ENCODE data around the gene CCDC187. TPM values are rescaled to one million over a fixed set of nuclear protein-coding genes. Genes with fewer than 3 reads are reported as not detected.
A peak's percentile ranks its signal among the peaks of the same experiment; 100 is the strongest.

The CCDC187 gene
- total and polyA plus RNA-seq, 2 of the 13 experiments (the other 11 are each of a cell fraction or from before 2014, with no cell fraction given) = 0.03 to 0.13 TPM

DNA sequence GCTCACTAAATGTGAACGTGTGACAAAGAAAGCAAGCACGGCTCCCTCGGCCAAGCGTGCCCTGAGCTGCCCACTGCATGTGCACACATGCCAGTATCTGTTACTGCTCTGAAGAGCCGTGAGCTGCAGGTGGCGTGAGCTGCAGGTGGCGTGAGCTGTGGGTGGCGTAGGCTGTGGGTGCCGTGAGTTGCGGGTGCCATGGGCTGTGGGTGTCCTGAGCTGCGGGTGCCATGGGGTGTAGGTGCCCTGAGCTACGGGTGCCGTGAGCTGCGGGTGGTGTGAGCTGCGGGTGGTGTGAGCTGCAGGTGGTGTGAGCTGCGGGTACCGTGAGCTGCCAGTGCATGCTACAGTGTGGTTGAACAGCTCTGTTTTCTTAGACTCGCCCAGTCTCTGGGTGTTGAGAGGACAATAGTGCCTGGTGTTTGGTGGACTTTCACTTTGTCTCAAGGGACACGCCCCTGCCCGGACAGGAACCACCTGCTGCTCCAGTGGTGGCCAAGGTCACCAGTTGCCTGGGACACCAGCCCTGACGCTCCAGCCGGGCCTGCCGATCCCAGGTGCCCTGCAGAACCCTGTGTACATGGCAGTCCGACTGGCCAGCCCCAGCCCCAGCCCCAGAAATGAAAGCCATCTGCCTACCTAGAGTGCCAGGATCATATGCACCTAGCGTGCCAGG lies 6.7 kb downstream of the CCDC187 start (continued):
- TF ChIP-seq, protein P1, sequence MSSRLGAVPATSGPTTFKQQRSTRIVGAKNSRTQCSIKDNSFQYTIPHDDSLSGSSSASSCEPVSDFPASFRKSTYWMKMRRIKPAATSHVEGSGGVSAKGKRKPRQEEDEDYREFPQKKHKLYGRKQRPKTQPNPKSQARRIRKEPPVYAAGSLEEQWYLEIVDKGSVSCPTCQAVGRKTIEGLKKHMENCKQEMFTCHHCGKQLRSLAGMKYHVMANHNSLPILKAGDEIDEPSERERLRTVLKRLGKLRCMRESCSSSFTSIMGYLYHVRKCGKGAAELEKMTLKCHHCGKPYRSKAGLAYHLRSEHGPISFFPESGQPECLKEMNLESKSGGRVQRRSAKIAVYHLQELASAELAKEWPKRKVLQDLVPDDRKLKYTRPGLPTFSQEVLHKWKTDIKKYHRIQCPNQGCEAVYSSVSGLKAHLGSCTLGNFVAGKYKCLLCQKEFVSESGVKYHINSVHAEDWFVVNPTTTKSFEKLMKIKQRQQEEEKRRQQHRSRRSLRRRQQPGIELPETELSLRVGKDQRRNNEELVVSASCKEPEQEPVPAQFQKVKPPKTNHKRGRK (CRISPR knock-in tag; IDR thresholded peaks at IDR 0.05) = no peak
- TF ChIP-seq ZFP36L1 (CRISPR knock-in tag; IDR thresholded peaks at IDR 0.05) (no peak), KLF12 (CRISPR knock-in tag; IDR thresholded peaks at IDR 0.05; ENCODE audit: borderline replicate concordance) (0 out of 2 replicates have a peak, but pooled peaks have one; percentile 34), MTA3 (CRISPR knock-in tag; IDR thresholded peaks at IDR 0.05) (no peak), NFIC (IDR thresholded peaks at IDR 0.05; ENCODE audit: low read length) (no peak), FLYWCH1 (CRISPR knock-in tag; IDR thresholded peaks at IDR 0.05) (no peak), NBN (conservative IDR thresholded peaks at IDR 0.05) (no peak), CBX2 (IDR thresholded peaks at IDR 0.05; ENCODE audit: low read depth, low read length) (no peak), CBX2 (CRISPR knock-in tag; IDR thresholded peaks at IDR 0.05; ENCODE audit: low read depth) (no peak; the same call in 1 of the 2 replicates), ZBTB7B (CRISPR knock-in tag; IDR thresholded peaks at IDR 0.05) (no peak), ZNF501 (CRISPR knock-in tag; IDR thresholded peaks at IDR 0.05) (no peak), ZNF207 (IDR thresholded peaks at IDR 0.05; ENCODE audit: borderline replicate concordance) (no peak), ZNF557 (CRISPR knock-in tag; IDR thresholded peaks at IDR 0.05) (no peak)
- TF ChIP-seq, protein P2, sequence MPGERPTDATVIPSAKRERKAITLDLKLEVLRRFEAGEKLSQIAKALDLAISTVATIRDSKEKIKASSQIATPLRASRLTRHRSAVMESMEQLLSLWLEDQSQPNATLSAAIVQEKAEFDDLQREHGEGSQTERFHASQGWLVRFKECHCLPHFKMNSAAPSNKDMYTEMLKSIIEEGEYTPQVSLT (CRISPR knock-in tag; IDR thresholded peaks at IDR 0.05; ENCODE audit: borderline replicate concordance, low read depth) = no peak
- TF ChIP-seq, protein P3, sequence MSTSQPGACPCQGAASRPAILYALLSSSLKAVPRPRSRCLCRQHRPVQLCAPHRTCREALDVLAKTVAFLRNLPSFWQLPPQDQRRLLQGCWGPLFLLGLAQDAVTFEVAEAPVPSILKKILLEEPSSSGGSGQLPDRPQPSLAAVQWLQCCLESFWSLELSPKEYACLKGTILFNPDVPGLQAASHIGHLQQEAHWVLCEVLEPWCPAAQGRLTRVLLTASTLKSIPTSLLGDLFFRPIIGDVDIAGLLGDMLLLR (CRISPR knock-in tag; IDR thresholded peaks at IDR 0.05) = no peak
- TF ChIP-seq, protein P4, sequence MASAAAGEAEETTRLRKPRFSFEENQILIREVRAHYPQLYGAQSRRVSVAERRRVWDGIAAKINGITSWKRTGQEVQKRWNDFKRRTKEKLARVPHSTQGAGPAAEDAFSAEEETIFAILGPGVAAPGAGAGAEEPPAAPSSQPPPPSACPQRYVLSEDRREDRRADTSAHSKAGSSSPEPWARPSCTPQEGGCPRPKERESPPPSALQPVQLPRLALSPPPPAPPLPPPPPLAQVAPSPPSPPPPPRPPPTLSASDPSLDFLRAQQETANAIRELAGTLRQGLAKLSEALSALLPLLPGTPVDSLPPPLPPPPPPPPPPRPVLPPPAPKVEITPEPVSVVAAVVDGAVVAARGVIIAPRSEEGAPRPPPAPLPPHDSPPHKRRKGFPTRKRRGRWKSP (CRISPR knock-in tag; IDR thresholded peaks at IDR 0.05) = peak; percentile 24; the same call in 1 of the 2 replicates
- TF ChIP-seq, protein P5, sequence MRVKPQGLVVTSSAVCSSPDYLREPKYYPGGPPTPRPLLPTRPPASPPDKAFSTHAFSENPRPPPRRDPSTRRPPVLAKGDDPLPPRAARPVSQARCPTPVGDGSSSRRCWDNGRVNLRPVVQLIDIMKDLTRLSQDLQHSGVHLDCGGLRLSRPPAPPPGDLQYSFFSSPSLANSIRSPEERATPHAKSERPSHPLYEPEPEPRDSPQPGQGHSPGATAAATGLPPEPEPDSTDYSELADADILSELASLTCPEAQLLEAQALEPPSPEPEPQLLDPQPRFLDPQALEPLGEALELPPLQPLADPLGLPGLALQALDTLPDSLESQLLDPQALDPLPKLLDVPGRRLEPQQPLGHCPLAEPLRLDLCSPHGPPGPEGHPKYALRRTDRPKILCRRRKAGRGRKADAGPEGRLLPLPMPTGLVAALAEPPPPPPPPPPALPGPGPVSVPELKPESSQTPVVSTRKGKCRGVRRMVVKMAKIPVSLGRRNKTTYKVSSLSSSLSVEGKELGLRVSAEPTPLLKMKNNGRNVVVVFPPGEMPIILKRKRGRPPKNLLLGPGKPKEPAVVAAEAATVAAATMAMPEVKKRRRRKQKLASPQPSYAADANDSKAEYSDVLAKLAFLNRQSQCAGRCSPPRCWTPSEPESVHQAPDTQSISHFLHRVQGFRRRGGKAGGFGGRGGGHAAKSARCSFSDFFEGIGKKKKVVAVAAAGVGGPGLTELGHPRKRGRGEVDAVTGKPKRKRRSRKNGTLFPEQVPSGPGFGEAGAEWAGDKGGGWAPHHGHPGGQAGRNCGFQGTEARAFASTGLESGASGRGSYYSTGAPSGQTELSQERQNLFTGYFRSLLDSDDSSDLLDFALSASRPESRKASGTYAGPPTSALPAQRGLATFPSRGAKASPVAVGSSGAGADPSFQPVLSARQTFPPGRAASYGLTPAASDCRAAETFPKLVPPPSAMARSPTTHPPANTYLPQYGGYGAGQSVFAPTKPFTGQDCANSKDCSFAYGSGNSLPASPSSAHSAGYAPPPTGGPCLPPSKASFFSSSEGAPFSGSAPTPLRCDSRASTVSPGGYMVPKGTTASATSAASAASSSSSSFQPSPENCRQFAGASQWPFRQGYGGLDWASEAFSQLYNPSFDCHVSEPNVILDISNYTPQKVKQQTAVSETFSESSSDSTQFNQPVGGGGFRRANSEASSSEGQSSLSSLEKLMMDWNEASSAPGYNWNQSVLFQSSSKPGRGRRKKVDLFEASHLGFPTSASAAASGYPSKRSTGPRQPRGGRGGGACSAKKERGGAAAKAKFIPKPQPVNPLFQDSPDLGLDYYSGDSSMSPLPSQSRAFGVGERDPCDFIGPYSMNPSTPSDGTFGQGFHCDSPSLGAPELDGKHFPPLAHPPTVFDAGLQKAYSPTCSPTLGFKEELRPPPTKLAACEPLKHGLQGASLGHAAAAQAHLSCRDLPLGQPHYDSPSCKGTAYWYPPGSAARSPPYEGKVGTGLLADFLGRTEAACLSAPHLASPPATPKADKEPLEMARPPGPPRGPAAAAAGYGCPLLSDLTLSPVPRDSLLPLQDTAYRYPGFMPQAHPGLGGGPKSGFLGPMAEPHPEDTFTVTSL (CRISPR knock-in tag; IDR thresholded peaks at IDR 0.05; ENCODE audit: borderline replicate concordance) = no peak
- TF ChIP-seq, protein P6, sequence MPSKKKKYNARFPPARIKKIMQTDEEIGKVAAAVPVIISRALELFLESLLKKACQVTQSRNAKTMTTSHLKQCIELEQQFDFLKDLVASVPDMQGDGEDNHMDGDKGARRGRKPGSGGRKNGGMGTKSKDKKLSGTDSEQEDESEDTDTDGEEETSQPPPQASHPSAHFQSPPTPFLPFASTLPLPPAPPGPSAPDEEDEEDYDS (CRISPR knock-in tag; IDR thresholded peaks at IDR 0.05) = 0 out of 2 replicates have a peak, but pooled peaks have one; percentile 34
- TF ChIP-seq, protein P7, sequence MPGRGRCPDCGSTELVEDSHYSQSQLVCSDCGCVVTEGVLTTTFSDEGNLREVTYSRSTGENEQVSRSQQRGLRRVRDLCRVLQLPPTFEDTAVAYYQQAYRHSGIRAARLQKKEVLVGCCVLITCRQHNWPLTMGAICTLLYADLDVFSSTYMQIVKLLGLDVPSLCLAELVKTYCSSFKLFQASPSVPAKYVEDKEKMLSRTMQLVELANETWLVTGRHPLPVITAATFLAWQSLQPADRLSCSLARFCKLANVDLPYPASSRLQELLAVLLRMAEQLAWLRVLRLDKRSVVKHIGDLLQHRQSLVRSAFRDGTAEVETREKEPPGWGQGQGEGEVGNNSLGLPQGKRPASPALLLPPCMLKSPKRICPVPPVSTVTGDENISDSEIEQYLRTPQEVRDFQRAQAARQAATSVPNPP (CRISPR knock-in tag; IDR thresholded peaks at IDR 0.05) = no peak
